ENCODE measurements around the gene DNAH7. TPM values are rescaled to one million over a fixed set of nuclear protein-coding genes. Genes with fewer than 3 reads are reported as not detected.

Gene DNAH7
- total and polyA plus RNA-seq, 2 donors (not counting 1 experiment from before 2014, with no cell fraction given), result 0.01 to 0.05 TPM

GRCh38 chr2:195984923-195985726, 83.5 kb downstream of the DNAH7 start:
- no peak for DNase-seq
- Histone ChIP-seq H4K20me1 (ENCODE audit: control insufficient read depth, insufficient read depth, low read length, poor library complexity, severe bottlenecking) (no peaks in the 10 kb centered on the region), H3K79me2 (ENCODE audit: control insufficient read depth, insufficient read depth, low read length) (no peaks in the 10 kb centered on the region), H2AFZ (ENCODE audit: insufficient read depth, low read depth, low read length, poor library complexity, severe bottlenecking) (no peak overlapping the region), H3K27ac (ENCODE audit: low read length in 2 of 2) (no peak overlapping the region), H3K9ac (ENCODE audit: low read length) (no peak overlapping the region), H3K4me1 (ENCODE audit: control insufficient read depth in 2 of 2, insufficient read depth in 2 of 2, low read length in 2 of 2) (no peaks in the 10 kb centered on the region), H3K9me3 (ENCODE audit: control extremely low read depth in 1 of 3, control insufficient read depth in 2 of 3, insufficient read depth in 1 of 3, low read length in 2 of 3) (peaks cover 0 to 4% (median 0%) of the 10 kb centered on the region in 3 donors), H3K27me3 (replicated peaks in 1 of 4; ENCODE audit: control extremely low read depth in 1 of 4, control insufficient read depth in 3 of 4, insufficient read depth in 4 of 4, low read length in 3 of 4) (no peaks in the 10 kb centered on the region), H3K4me3 (ENCODE audit: control extremely low read depth in 1 of 5, extremely low read depth in 1 of 5, insufficient read depth in 1 of 5, low read depth in 2 of 5, low read length in 4 of 5) (no peak overlapping the region), H3K36me3 (replicated peaks in 1 of 2; ENCODE audit: control extremely low read depth in 1 of 2, control insufficient read depth in 1 of 2, extremely low read depth in 1 of 2, insufficient read depth in 2 of 2, low read length in 1 of 2) (no peaks in the 10 kb centered on the region), H3K4me2 (replicated peaks; ENCODE audit: low read depth, low read length, poor library complexity, severe bottlenecking) (no peak overlapping the region)
- Mint-ChIP-seq H3K27me3 (no peaks in the 10 kb centered on the region), H3K4me3 (no peak overlapping the region), H3K27ac (no peak overlapping the region), H3K9me3 (ENCODE audit: insufficient read depth) (peaks cover 2% of the 10 kb centered on the region), H3K4me1 (peaks cover 2% of the 10 kb centered on the region)
- WGBS (ENCODE audit: insufficient coverage), result 35% methylated on average over 2 of the region's 2 CpGs
- TF ChIP-seq CTCF (IDR thresholded peaks at IDR 0.05), result no peak
- TF ChIP-seq EZH2 (IDR thresholded peaks at IDR 0.05; ENCODE audit: borderline replicate concordance, insufficient read depth, low read depth, low read length, poor library complexity, severe bottlenecking), result no peak
- no peak for ATAC-seq (ENCODE audit: low read depth)
- intact Hi-C loops (cut with micrococcal nuclease), result no loop called here
- ChIA-PET POLR2A (no interaction called here), CTCF (no interaction called here)

GRCh38 chr2:195967336-195967735, 101.3 kb downstream of the DNAH7 start:
- H3K4me3 Mint-ChIP-seq, result no peak overlapping the region
- Histone ChIP-seq H2AFZ (ENCODE audit: insufficient read depth, low read depth, low read length, poor library complexity, severe bottlenecking) (no peak overlapping the region), H3K9me3 (ENCODE audit: control extremely low read depth in 1 of 3, control insufficient read depth in 2 of 3, insufficient read depth in 1 of 3, low read length in 2 of 3) (peaks cover 0 to 4% (median 0%) of the 10 kb centered on the region in 3 donors), H4K20me1 (ENCODE audit: control insufficient read depth, insufficient read depth, low read length, poor library complexity, severe bottlenecking) (no peaks in the 10 kb centered on the region), H3K36me3 (replicated peaks in 1 of 2; ENCODE audit: control extremely low read depth in 1 of 2, control insufficient read depth in 1 of 2, extremely low read depth in 1 of 2, insufficient read depth in 2 of 2, low read length in 1 of 2) (no peaks in the 10 kb centered on the region), H3K27ac (ENCODE audit: low read length in 2 of 2) (no peak overlapping the region), H3K9ac (ENCODE audit: low read length) (no peak overlapping the region), H3K4me2 (replicated peaks; ENCODE audit: low read depth, low read length, poor library complexity, severe bottlenecking) (no peak overlapping the region), H3K79me2 (ENCODE audit: control insufficient read depth, insufficient read depth, low read length) (no peaks in the 10 kb centered on the region), H3K4me1 (ENCODE audit: control insufficient read depth in 2 of 2, insufficient read depth in 2 of 2, low read length in 2 of 2) (no peaks in the 10 kb centered on the region), H3K4me3 (ENCODE audit: control extremely low read depth in 1 of 5, extremely low read depth in 1 of 5, insufficient read depth in 1 of 5, low read depth in 2 of 5, low read length in 4 of 5) (no peak overlapping the region), H3K27me3 (replicated peaks in 1 of 4; ENCODE audit: control extremely low read depth in 1 of 4, control insufficient read depth in 3 of 4, insufficient read depth in 4 of 4, low read length in 3 of 4) (peaks cover 0 to 6% (median 0%) of the 10 kb centered on the region in 4 experiments)
- no peaks in the 10 kb centered on the region for H3K9me3 Mint-ChIP-seq (ENCODE audit: insufficient read depth)
- DNase-seq (no peak), ATAC-seq (ENCODE audit: low read depth) (no peak)
- H3K4me1 Mint-ChIP-seq, result no peaks in the 10 kb centered on the region
- no CpG with 5 or more reads among the region's 2 CpGs for WGBS (ENCODE audit: insufficient coverage)
- H3K27ac Mint-ChIP-seq, result no peak overlapping the region
- CTCF ChIA-PET, result no interaction called here
- peaks cover 9% of the 10 kb centered on the region for H3K27me3 Mint-ChIP-seq
- intact Hi-C loops (cut with micrococcal nuclease), result no loop called here
- POLR2A ChIA-PET, result no interaction called here
- no peak for TF ChIP-seq CTCF (IDR thresholded peaks at IDR 0.05)
- no peak for TF ChIP-seq EZH2 (IDR thresholded peaks at IDR 0.05; ENCODE audit: borderline replicate concordance, insufficient read depth, low read depth, low read length, poor library complexity, severe bottlenecking)
